ENCODE results near the gene CXCL6.

The CXCL6 gene

DNA sequence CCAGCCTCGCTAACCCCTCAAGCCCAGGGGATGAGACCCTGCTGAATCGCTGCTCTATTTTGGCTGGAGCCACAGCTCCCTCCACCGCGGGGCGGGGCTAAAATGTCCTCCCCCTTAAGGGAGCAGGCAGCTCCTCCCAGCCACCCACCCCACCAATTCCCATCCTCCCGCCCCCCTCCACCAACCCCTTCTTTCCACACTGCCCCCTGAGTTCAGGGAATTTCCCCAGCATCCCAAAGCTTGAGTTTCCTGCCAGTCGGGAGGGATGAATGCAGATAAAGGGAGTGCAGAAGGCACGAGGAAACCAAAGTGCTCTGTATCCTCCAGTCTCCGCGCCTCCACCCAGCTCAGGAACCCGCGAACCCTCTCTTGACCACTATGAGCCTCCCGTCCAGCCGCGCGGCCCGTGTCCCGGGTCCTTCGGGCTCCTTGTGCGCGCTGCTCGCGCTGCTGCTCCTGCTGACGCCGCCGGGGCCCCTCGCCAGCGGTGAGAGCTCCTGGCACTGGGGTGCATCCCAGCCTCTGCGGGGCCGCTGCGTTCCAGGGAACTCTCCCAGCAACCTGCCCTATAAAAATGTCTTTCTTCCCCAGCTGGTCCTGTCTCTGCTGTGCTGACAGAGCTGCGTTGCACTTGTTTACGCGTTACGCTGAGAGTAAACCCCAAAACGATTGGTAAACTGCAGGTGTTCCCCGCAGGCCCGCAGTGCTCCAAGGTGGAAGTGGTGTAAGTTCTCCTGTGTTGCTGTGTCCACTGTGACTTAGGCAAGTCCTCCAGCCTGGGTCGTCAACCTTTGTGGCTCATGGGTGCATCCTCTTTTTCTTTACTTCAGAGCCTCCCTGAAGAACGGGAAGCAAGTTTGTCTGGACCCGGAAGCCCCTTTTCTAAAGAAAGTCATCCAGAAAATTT is at the start of gene CXCL6:
TSS of gene CXCL6 (plus strand) at position 306 of the 907 bp plus-strand sequence. CDS start at position 379, 73 bp downstream.
- DNase-seq (ENCODE audit: low spot score), result no peak

- no peak for DNase-seq (ENCODE audit: low spot score)
Measured at GRCh38 chr4:73788411-73788810, 48.1 kb upstream of the CXCL6 start.

DNA sequence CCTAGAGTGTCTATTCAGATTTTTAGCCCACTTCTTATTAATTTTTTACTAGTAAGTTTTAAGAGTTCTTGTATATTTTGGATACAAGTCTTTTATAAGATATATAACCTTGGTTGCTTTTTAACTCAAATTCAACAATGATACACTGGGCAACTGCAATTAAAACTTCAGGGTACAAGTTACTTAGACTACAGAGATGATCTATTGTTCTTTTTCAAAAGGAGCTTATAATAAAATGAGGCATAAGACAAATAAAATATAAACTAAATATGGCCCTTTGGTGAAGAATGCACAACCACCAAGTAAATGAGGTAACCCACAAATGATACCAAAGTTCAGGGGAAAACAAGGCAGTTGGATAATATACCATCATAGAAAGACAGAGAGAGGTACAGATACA is 37.6 kb upstream of the CXCL6 start:
- no peak for DNase-seq (ENCODE audit: low spot score)

DNA sequence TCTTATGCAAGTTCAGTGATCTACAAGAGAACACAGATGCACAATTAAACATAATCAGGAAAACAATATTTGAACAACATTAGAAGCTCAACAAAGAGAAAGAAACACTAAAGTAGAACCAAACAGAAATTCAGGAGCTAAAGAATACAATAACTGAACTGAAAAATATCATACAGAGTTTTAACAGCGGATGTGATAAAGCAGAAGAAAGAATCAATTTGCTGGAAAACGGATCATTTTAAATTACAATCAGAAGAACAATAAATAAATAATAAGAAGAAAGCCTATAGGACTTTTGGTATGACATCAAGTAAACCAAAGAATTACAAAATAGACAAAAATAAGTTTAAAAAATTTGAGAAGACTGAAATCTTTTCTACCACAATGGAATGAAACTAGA is 36.3 kb upstream of the CXCL6 start:
- no peak for DNase-seq (ENCODE audit: low spot score)

DNA sequence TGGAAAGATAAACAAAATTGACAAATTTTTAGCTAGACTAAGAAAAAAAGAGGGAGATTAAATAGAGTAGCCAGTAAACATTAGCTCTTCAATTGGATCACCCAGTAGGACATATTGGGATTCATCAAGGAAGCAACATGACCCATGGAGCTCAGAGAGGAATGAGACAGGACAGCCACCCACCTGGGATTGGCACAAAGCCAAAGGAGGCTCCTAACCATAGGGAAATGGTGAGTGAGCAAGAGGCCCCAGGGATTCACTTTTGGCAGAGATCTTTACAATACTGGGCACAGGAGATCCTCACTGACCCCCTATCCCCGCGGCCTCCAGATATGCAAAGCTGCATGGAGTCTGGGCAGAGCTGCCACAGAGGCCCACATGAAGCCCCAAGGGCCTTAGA is 34.8 kb upstream of the CXCL6 start:
- DNase-seq (ENCODE audit: low spot score), result no peak

DNA sequence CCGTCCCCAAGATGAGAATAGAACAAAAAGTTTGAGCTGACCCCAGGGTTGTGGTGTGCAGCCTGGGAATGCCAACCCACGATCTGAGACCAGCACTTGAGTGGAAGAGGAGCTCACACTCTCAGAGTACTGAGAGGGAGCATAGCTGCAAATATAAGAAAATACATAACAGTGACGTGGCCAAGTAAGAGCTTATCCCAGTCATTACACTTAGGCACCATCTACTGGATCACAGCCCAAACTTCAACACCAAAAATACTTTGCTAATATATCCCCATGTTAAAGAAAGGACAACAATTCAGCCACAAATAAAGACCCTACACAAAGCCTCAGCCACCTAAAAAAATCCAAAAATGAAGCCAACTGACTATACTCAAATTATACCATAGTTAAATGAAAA is 33.3 kb upstream of the CXCL6 start:
- DNase-seq (ENCODE audit: low spot score), result no peak

DNA sequence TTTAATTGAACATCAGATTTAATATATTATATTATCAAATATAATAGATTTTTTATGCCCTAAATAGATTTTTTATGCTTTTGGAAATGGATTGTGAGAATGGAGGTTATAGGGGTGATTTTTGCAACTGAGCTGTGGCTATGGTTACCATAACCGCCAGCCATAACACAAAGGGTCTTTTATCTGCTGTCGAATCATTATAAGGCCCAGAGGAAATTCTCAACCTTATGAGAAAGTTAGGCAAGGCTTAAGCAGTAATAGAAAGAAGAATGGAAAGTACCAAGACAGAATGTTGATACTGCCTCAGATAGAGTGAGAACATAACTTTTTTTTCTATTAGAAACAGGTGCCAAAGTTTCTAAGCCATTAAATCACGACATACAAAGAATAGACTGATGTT is 26.3 kb upstream of the CXCL6 start:
- DNase-seq (ENCODE audit: low spot score), result no peak

DNA sequence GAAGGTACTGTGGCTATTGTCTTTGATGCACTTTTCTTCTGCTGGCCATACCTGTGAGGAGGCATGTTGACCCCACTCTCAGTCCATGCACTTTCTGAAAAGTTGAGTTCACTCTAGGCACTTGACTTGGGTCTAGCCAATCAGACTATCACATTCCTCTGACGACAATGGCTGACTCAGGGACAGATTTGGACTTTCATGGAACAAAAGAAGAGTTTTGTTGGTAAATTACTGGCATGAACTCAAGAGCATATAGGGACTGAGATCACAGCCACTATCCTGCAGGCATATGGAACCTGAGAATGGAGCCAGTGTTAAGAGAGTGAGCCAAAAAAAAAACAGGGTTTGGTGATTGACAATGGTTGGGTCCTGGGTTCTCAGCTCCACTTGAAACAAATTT is 24.6 kb upstream of the CXCL6 start:
- DNase-seq (ENCODE audit: low spot score), result no peak

DNA sequence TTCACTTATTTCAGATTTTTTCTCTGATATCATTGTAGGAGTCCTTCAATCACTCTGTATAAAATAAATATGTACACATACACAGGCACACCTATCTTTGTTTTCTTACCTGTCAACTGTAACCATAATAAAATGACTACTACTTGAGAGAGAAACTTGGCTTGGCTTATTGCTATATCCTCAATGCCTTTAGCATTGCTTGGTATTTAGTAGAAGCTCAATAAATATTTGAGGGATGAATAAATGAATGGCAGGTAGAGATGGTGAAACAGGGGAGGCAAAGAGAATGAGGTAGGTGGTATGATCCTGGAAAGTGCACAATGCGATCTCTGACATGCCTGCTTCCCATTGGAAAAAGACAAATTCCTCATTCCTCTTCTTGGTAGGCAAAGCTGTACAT is 21.8 kb upstream of the CXCL6 start:
- no peak for DNase-seq (ENCODE audit: low spot score)

DNA sequence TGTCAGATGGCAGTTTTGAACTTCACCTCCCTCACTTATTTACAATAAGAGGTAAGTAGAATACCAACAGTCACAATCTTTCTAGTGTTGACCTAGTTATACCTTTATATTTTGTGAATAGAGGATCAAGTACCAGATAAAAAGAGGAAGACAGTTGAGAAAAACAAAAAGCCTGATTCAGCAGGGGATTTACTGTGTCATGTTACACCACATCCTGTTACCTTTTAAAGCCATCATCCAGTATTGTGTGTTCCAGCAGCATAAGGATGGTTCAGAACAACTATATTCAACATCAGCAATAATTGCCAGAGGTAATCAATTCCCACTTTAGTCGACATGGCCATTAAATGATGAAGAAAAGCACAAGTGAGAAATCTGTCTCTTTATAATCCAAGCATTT is 21.3 kb upstream of the CXCL6 start:
- DNase-seq (ENCODE audit: low spot score), result no peak

DNA sequence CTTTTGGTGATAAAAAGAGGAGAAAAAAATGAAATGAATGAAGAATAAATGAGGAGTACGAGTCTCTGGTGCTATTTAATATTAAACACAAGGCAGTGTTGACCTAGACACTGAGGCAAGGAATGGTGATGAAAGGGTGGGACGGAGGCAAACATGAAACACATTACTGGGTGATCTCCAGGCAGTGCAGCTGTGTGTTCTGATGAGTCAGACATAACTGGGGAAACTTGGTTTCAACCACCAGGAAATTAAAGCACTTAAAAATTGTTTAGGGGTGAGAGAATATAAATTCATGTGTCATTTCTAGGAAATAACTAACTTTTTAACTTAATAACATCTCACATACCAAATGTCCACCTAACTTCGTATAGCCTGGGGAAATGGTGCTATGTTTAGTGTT is 19.7 kb upstream of the CXCL6 start:
- DNase-seq (ENCODE audit: low spot score), result no peak

DNA sequence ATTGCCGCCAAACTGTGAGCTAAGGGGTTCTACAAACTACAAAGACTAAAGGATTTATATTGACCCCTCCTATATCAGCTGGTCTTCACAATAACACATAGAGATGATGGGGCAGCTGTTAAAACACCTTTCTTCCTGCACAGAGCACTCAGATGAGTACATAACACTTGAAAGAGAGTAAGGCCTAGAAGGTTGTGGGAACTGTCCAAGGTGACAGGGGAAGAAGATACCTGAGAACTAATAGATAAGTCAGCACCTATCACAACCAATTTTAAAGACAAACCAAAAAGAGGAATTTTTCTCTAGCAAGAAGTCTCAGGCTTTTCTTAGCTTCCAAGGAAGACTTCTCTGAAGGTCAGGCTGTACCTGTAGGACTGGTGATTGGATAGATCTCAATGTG is 19.1 kb upstream of the CXCL6 start:
- DNase-seq (ENCODE audit: low spot score), result no peak

DNA sequence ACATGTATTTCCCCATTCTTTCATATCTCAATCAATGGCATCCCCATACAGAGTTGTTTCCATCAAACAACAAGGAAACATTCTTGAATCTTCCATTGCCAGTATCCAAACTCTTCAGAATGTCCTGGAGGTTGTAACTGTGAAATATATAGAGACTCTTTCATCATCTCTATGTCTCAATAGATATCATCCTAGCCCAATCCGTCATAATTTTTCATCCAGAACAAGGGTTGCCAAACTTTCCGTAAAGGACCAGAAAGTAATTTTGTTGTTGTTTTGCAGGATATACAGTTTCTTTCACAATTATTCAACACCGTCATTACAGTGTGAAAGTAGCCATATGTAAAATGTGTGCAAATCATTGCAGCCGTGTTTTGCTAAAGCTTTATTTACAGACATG is 15.2 kb upstream of the CXCL6 start:
- no peak for DNase-seq (ENCODE audit: low spot score)

- DNase-seq (ENCODE audit: low spot score), result no peak
Measured at GRCh38 chr4:73822389-73822788, 14.1 kb upstream of the CXCL6 start.

GRCh38 chr4:73822812-73823504 is 13.5 kb upstream of the CXCL6 start:
- no peak for DNase-seq (ENCODE audit: low spot score)

GRCh38 chr4:73823760-73824159 is 12.7 kb upstream of the CXCL6 start:
- DNase-seq (ENCODE audit: low spot score), result no peak

- DNase-seq (ENCODE audit: low spot score), result no peak
Measured at GRCh38 chr4:73828956-73829355, 7.5 kb upstream of the CXCL6 start.

- no peak for DNase-seq (ENCODE audit: low spot score)
Measured at GRCh38 chr4:73831569-73831968, 4.9 kb upstream of the CXCL6 start.

GRCh38 chr4:73832651-73833237 is 3.7 kb upstream of the CXCL6 start:
- DNase-seq (ENCODE audit: low spot score), result no peak

GRCh38 chr4:73839071-73839470 is 2.6 kb downstream of the CXCL6 start:
- no peak for DNase-seq (ENCODE audit: low spot score)

- DNase-seq (ENCODE audit: low spot score), result no peak
Measured at GRCh38 chr4:73839715-73840114, 3.2 kb downstream of the CXCL6 start.

GRCh38 chr4:73841243-73841925 is 4.9 kb downstream of the CXCL6 start:
- no peak for DNase-seq (ENCODE audit: low spot score)

DNA sequence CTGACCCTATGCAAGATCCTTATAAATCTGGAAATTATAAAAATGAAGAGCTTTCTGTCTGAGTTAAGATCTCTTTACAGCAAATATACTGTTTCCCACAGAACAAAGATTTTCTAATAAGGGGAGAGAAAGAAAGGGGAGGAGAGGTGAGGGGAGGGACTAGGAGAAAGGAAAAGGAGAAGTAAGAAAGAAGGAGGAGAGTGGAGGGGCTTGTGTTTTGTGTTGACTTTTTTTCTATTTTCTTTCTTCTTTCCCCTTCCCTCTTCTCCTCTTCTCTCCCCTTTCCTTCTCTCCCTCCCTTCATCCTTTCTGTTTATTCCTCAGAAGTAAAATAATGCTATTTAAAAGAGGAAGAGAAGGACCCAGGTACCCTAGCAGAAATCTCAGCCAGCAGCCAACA is 6.2 kb downstream of the CXCL6 start:
- no peak for DNase-seq (ENCODE audit: low spot score)
